ENCODE measurements around the gene COL25A1. TPM values are rescaled to one million over a fixed set of nuclear protein-coding genes. Genes with fewer than 3 reads are reported as not detected.

COL25A1 gene
- total RNA-seq, 1 experiment from 2014 or later: 4.2 TPM

- Histone ChIP-seq H3K23ac (ENCODE audit: insufficient read length, low read depth, low read length) (no peak overlapping the region), H3K18ac (ENCODE audit: insufficient read length, low read depth, low read length) (no peak overlapping the region), H3K23me2 (ENCODE audit: insufficient read length, low read depth, low read length, poor library complexity, severe bottlenecking) (no peaks in the 10 kb centered on the region), H4K20me1 (ENCODE audit: control insufficient read depth, insufficient read depth, insufficient read length) (no peaks in the 10 kb centered on the region), H3K9me3 (ENCODE audit: control insufficient read depth, low read depth, low read length) (no peaks in the 10 kb centered on the region), H3K4me2 (ENCODE audit: insufficient read depth, insufficient read length, low read length) (no peak overlapping the region), H3K79me1 (ENCODE audit: insufficient read depth, low read depth, low read length, poor library complexity, severe bottlenecking) (no peaks in the 10 kb centered on the region), H2BK15ac (ENCODE audit: low read depth, low read length) (no peak overlapping the region), H2BK5ac (ENCODE audit: insufficient read length, low read length) (no peak overlapping the region), H2AK5ac (ENCODE audit: insufficient read length, low read length) (no peak overlapping the region), H4K5ac (ENCODE audit: insufficient read length, low read depth, low read length) (no peak overlapping the region), H3K9ac (ENCODE audit: extremely low read depth, insufficient read length, low read length) (no peak overlapping the region), H2BK20ac (ENCODE audit: low read depth, low read length, poor library complexity, severe bottlenecking) (no peak overlapping the region), H2BK120ac (ENCODE audit: low read depth, low read length, poor library complexity, severe bottlenecking) (no peak overlapping the region), H4K91ac (ENCODE audit: insufficient read length, low read depth, low read length) (no peak overlapping the region), H3K4me1 (ENCODE audit: insufficient read depth, low read length) (no peaks in the 10 kb centered on the region), H3K27ac (ENCODE audit: insufficient read length, low read depth, low read length) (no peak overlapping the region), H3K27me3 (ENCODE audit: insufficient read depth, low read length) (no peaks in the 10 kb centered on the region), H2BK12ac (ENCODE audit: insufficient read length, low read depth, low read length) (no peak overlapping the region), H3T11ph (ENCODE audit: low read length) (no peak overlapping the region), H2AFZ (ENCODE audit: low read length) (no peak overlapping the region), H3K14ac (ENCODE audit: insufficient read depth, low read length) (no peak overlapping the region), H3K4ac (ENCODE audit: low read depth, low read length) (no peak overlapping the region), H4K8ac (replicated peaks; ENCODE audit: insufficient read length, low read depth, low read length) (no peak overlapping the region), H3K56ac (ENCODE audit: insufficient read length, low read depth, low read length) (no peak overlapping the region), H3K79me2 (ENCODE audit: insufficient read depth, low read length) (no peaks in the 10 kb centered on the region)
- Mint-ChIP-seq H3K36me3 (ENCODE audit: insufficient read depth in 1 of 3, low read depth in 3 of 3) (no peaks in the 10 kb centered on the region; a peak in 1 of 7 replicates), H3K27ac (no peak overlapping the region), H3K4me1 (peaks cover 0 to 3% of the 10 kb centered on the region in 2 experiments; a peak in 1 of 4 replicates), H3K27me3 (ENCODE audit: low read depth) (no peaks in the 10 kb centered on the region), H3K9me3 (no peaks in the 10 kb centered on the region), H3K4me3 (no peak overlapping the region)
- DNase-seq: no peak
- WGBS (ENCODE audit: extremely low coverage, insufficient read length, low lambda C conversion rate): no CpG with 5 or more reads among the region's 4 CpGs
- no peak for TF ChIP-seq CTCF (conservative IDR thresholded peaks at IDR 0.05)
Measured at GRCh38 chr4:109294468-109295020, 7.9 kb downstream of the COL25A1 start.
